OCI-LY3 (cell line): ENCODE data around the gene NRN1L.

Source experiments
- H2AFZ ChIP-seq: fragments of 200-600, 300-600 bp; shearing (Covaris generic); 2 replicates; pipeline ENCODE4 v1.6.0; 2014; ENCODE audit warnings: antibody characterized with exemption, low read depth, low read length
- H3K27ac ChIP-seq: fragments of 200-600, 300-600 bp; sonication (generic); 2 replicates; pipeline ENCODE4 v1.5.1; 2014; ENCODE audit warnings: mild to moderate bottlenecking, low read length, moderate library complexity, mixed read lengths
- H3K27me3 ChIP-seq: fragments of 200-600, 300-600 bp; sonication (generic); 2 replicates; pipeline ENCODE4 v1.6.1; 2014; ENCODE audit warnings: low read depth, low read length, mixed read lengths
- H3K36me3 ChIP-seq: fragments of 200-600, 300-600 bp; sonication (generic); replicated peaks from 2 replicates; pipeline ENCODE3; 2014; ENCODE audit warnings: low read depth, low read length, mixed read lengths
- H3K4me1 ChIP-seq: fragments of 300-600, 200-600 bp; sonication (generic); 2 replicates; pipeline ENCODE4 v1.6.1; 2014; ENCODE audit warnings: low read length, mixed read lengths
- H3K4me2 ChIP-seq: fragments of 200-600, 300-600 bp; sonication (generic); 2 replicates; pipeline ENCODE4 v1.6.1; 2014; ENCODE audit warnings: low read length, mixed read lengths
- H3K4me3 ChIP-seq: fragments of 300-600, 200-600 bp; sonication (generic); 2 replicates; pipeline ENCODE4 v1.5.1; 2014; ENCODE audit warnings: antibody characterized with exemption, mild to moderate bottlenecking, low read length, moderate library complexity
- H3K79me2 ChIP-seq: fragments of 300-600, 200-600 bp; shearing (Covaris generic); 2 replicates; pipeline ENCODE4 v1.6.1; 2014; ENCODE audit warnings: mild to moderate bottlenecking, low read length, mixed read lengths
- H3K9ac ChIP-seq: fragments of 300-600, 200-600 bp; shearing (Covaris generic); 2 replicates; pipeline ENCODE4 v1.6.0; 2014; ENCODE audit warnings: mild to moderate bottlenecking, low read length, moderate library complexity
- H3K9me3 ChIP-seq: fragments of 200-600, 300-600 bp; shearing (Covaris generic); 2 replicates; pipeline ENCODE4 v1.6.1; 2014; ENCODE audit warnings: low read length, mixed read lengths; ENCODE audit not compliant: insufficient read depth
- H4K20me1 ChIP-seq: fragments of 200-600, 300-600 bp; sonication (generic); 2 replicates; pipeline ENCODE4 v1.6.1; 2016; ENCODE audit warnings: low read length, mixed read lengths; ENCODE audit not compliant: insufficient read depth
- CTCF ChIP-seq: fragments of 200-600, 300-600 bp; sonication (generic); IDR thresholded peaks from 2 replicates; pipeline ENCODE4 v1.5.1; 2014; ENCODE audit warnings: antibody characterized with exemption, low read length, low read depth
- EZH2phosphoT487 ChIP-seq: fragments of 200-600 bp; shearing (Covaris generic); IDR thresholded peaks from 2 replicates; pipeline ENCODE4 v1.6.1; 2018; ENCODE audit warnings: antibody characterized with exemption, mixed run types, low read depth

Gene NRN1L

GRCh38 chr16:67872131-67872630 lies 12.5 kb upstream of the NRN1L start:
- Histone ChIP-seq H3K4me1 (peaks cover 14% of the 10 kb centered on the region), H3K36me3 (peaks cover 22% of the 10 kb centered on the region), H3K9ac (peak overlapping the region; percentile 77), H4K20me1 (peaks cover 15% of the 10 kb centered on the region), H3K4me2 (peak overlapping the region; percentile 98), H3K27me3 (no peaks in the 10 kb centered on the region), H3K27ac (peak overlapping the region; percentile 52), H3K9me3 (no peaks in the 10 kb centered on the region), H3K79me2 (peaks cover 37% of the 10 kb centered on the region), H2AFZ (peak overlapping the region; percentile 44; the same call in 1 of the 2 replicates), H3K4me3 (peak overlapping the region; percentile 95)
- TF ChIP-seq CTCF = no peak
- no peak for TF ChIP-seq EZH2phosphoT487

- Histone ChIP-seq H3K9ac (peak within 1 kb of the TSS; percentile 77), H3K9me3 (no peaks in the 10 kb centered on the region), H3K79me2 (peaks cover 37% of the 10 kb centered on the region), H3K27ac (peak within 1 kb of the TSS; percentile 52), H3K27me3 (no peaks in the 10 kb centered on the region), H3K4me1 (peaks cover 14% of the 10 kb centered on the region), H3K4me3 (peak within 1 kb of the TSS; percentile 95), H3K36me3 (peaks cover 25% of the 10 kb centered on the region), H3K4me2 (peak within 1 kb of the TSS; percentile 98), H2AFZ (peak within 1 kb of the TSS; percentile 89), H4K20me1 (peaks cover 15% of the 10 kb centered on the region)
- TF ChIP-seq EZH2phosphoT487 (no peak), CTCF (no peak)
These were observed 11.9 kb upstream of the NRN1L start, which contains the start of gene EDC4 for GRCh38 chr16:67872631-67873434. TSS of gene EDC4 (plus strand) at chr16:67873052. CDS start at chr16:67873262, 210 bp downstream.

- Histone ChIP-seq H3K4me1 (peaks cover 14% of the 10 kb centered on the region), H2AFZ (peak overlapping the region; percentile 89; the same call in 1 of the 2 replicates), H3K27me3 (no peaks in the 10 kb centered on the region), H3K4me3 (peak overlapping the region; percentile 95), H3K36me3 (peaks cover 26% of the 10 kb centered on the region), H3K9ac (peak overlapping the region; percentile 77), H3K79me2 (peaks cover 37% of the 10 kb centered on the region), H3K9me3 (no peaks in the 10 kb centered on the region), H3K27ac (peak overlapping the region; percentile 34), H3K4me2 (peak overlapping the region; percentile 98), H4K20me1 (peaks cover 15% of the 10 kb centered on the region)
- TF ChIP-seq CTCF = no peak
- no peak for TF ChIP-seq EZH2phosphoT487
These were observed 11.0 kb upstream of the NRN1L start for GRCh38 chr16:67873435-67874370.
